ENCODE data around the gene MIPEP.
"Not testable (repeated sequence)": the region's sequence is repeated elsewhere in the genome, so short reads cannot be mapped to it uniquely, and the experiment has no call there.

Gene MIPEP

DNA sequence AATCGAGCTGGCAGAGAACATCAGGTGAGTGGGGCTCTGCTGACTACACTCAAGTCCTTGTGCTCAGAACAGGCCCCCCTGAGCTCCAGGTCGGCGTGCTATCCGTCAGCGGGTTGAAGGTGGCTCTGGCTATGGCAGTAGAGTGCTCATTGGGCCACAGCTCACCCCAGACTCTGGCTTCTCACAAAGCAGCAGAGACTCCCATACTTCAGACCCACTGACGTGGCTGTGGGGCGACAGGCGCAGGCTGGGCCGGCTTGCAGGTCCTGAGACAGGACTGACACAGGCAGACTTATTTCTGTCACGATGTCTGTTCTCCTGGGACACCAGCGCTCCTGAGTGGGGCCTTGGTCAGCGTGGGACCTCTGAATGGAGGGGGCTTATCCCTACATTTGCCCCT, 5.5 kb upstream of the MIPEP start:
- in situ Hi-C loops (cut with MboI; ENCODE audit: low pct_unique_long_range_greater_than_20kb, low sequenced_read_pairs) = loop anchor here (25.0 kb wide), 1 partner anchor 407 kb away; no protein-coding TSS in a partner anchor

DNA sequence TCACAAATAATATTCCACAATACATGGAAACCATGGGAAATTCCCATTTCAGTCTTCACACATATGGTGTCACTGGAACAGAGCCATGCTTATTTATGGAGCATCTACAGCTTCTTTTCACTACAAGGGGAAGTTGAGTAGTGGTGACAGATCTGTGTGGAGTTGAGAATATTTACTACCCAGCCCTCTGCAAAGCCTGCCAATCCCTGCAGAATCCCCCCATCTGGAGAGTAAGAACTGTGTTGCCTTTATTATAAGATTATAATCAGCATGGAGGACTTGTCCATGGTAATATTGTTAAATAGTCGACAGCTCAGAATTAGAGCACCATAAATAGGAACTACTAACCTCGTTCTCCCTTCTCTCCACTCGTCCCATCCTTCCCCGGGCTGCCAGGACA, 4.6 kb upstream of the MIPEP start:
- in situ Hi-C loops (cut with MboI; ENCODE audit: low pct_unique_long_range_greater_than_20kb, low sequenced_read_pairs) = loop anchor here (25.0 kb wide), 1 partner anchor 406 kb away; no protein-coding TSS in a partner anchor
- DNase-seq = not testable (repeated sequence)

More for the DNA sequence above, 5.5 kb upstream of the MIPEP start:
- not testable (repeated sequence) for DNase-seq

DNA sequence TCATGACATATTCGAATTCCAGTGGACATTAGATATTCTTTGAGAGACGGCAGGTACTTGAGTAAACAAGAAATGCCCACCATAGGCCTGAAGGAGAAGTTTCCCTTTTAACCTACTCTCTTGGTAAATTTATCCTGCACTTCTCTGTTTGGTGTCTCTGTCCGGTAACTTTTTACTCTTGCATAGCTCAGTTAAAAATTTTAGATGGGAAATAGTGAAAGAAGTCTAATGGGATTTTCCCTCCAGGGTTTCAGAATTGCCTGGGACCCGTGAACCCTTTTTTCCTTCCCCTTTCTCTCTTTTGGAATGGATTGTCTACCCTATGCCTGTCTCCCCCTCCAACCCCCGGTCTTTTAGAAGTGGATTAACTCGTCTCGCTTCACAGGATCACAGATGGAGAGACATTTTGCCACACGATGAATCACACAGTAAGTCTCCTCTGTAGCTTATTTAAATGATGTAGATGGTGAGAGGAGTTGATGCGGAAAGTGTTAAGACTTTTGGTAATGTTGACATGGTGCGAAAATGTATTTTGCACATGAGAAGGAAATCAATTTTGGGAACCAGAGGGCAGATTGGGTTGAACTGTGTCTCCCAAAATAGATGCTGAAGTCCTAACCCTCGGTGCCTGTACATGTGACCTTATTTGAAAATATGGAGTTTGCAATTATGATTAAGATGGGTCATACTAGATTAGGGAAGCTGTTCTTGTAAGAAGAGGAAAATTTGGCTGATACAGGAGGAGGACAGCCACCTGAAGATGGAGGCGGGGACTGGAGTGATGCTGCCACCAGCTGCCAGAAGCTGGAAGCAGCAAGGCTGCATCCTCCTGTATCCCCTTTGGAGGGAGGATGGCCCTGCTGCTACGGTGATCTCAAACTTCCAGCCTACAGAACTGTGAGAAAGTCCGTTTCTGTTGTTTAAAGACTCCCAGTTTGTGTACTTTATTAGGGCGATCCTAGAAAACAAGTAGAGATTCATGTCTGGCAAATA, 711 bp upstream of the MIPEP start:
- in situ Hi-C loops (cut with MboI; ENCODE audit: low pct_unique_long_range_greater_than_20kb, low sequenced_read_pairs) = loop anchor here (25.0 kb wide), 1 partner anchor 403 kb away; no protein-coding TSS in a partner anchor
- peak; percentile 26 for DNase-seq

- not testable (repeated sequence) for DNase-seq
- in situ Hi-C loops (cut with MboI; ENCODE audit: low pct_unique_long_range_greater_than_20kb, low sequenced_read_pairs) = loop anchor here (25.0 kb wide), 1 partner anchor 397 kb away; no protein-coding TSS in a partner anchor
Observed at GRCh38 chr13:23884361-23884760, 4.8 kb downstream of the MIPEP start.

DNA sequence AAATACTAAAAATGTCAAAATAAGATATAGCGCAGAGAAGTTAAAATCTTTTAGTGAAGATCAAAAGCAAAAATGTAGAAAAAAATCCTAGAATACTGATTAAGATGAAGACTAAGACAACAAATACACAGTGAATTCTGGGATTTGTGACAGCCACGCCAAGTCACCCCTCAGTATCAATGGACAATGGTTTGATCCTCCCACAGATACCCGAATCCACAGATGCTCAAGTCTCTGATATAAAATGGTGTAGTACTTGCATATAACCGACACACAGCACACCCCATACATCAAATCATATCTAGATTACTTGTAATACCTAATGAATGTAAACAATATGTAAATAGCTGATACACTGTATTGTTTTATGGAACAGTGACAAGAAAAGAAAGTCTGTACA, 5.9 kb downstream of the MIPEP start:
- in situ Hi-C loops (cut with MboI; ENCODE audit: low pct_unique_long_range_greater_than_20kb, low sequenced_read_pairs) = loop anchor here (25.0 kb wide), 1 partner anchor 396 kb away; no protein-coding TSS in a partner anchor
- no peak for DNase-seq

DNA sequence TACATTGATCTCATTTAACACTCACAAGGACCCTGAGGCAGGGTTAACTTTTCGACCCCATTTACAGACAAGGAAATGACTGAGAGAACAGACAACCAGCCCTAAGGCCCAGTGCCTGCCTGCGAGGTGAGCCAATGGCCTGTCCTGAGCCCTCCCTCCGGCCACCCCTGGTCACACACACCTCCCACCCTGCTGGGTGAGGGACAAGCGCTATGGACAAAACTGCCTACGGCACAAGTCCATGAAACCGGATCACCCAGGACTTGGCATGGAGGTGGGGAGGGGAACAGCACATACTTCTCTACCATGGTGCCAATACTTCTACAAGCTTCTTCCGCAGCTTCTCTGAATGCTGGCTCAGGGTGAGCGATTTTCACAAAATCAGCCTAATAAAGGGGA, 7.8 kb downstream of the MIPEP start:
- not testable (repeated sequence) for DNase-seq
- in situ Hi-C loops (cut with MboI; ENCODE audit: low pct_unique_long_range_greater_than_20kb, low sequenced_read_pairs) = loop anchor here (25.0 kb wide), 1 partner anchor 394 kb away; no protein-coding TSS in a partner anchor

DNA sequence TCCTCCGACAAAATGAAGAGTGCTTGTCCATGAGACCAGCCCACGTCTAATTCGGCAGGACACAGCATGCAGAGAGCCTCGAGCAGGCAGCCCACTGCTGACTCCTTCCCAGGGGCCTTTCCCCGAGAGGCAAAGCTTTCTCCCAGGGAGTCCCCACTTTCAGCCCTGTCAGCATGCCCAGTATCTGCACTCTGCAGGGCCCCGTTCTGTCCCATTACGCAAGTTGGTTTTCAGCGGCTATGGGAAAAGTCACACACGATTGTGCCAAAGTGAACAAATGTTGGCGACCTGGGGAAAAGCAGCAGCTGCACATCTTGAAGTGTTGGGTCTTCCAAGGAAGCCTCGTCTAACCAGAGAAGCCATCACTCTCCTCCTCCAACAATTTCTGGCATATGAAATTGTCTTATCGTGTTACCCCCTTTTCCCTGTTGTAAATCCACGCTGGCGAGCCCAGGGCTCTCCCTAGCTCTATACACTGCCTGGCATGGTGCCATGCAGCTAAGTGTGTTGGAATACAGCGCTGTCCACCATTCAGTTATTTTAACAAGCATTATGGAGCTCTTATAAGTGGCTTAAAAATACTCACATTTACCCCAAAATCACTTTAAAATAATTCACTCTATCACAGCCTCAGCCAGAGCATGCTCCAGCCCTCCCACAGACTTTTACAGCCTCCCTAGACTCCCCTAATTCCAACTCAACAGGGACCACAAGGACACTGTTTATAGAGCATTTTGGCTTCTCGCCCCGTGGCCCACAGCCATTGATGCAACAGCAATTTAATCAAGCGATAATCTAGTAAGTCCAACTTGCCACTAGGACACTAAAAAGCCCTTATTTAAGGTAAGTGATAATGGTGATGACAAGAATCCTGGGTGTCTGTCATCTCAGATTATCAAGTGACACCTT, 8.5 kb downstream of the MIPEP start:
- not testable (repeated sequence) for DNase-seq
- in situ Hi-C loops (cut with MboI; ENCODE audit: low pct_unique_long_range_greater_than_20kb, low sequenced_read_pairs) = loop anchor here (25.0 kb wide), 1 partner anchor 393 kb away; no protein-coding TSS in a partner anchor

- in situ Hi-C loops (cut with MboI; ENCODE audit: low pct_unique_long_range_greater_than_20kb, low sequenced_read_pairs) = loop anchor here (25.0 kb wide), 1 partner anchor 390 kb away; no protein-coding TSS in a partner anchor
- no peak for DNase-seq
Observed at GRCh38 chr13:23877286-23877685, 11.9 kb downstream of the MIPEP start.

GRCh38 chr13:23876265-23876664, 12.9 kb downstream of the MIPEP start:
- in situ Hi-C loops (cut with MboI; ENCODE audit: low pct_unique_long_range_greater_than_20kb, low sequenced_read_pairs) = loop anchor here (25.0 kb wide), 1 partner anchor 389 kb away; no protein-coding TSS in a partner anchor
- peak; percentile 20 for DNase-seq

DNA sequence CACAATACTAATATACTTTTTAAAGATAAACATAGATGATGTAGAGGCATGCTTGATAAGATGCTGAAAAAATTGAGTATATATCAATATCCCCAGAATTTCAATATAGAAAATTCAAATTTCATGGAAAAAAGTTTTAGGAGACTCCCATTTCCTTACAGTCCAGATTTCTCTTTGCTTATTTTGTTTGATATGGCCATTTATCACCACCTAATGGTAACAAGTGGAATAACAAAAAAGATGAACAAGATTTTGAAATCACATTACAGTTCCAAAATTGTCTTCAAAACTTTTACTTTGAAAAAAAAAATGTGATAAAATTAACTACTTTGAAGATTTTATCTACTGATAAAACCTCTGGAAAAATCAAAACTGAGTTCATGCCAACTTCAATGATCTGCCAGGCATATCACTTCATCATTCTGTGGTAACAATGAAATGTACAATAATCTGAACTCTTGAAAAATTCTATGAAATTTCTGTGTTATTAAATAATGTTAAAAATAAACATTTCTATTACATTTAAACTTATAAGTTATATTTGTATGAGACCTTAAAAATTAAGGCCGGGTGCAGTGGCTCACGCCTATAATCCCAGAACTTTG, 17.5 kb downstream of the MIPEP start:
- in situ Hi-C loops (cut with MboI; ENCODE audit: low pct_unique_long_range_greater_than_20kb, low sequenced_read_pairs) = no loop called here

DNA sequence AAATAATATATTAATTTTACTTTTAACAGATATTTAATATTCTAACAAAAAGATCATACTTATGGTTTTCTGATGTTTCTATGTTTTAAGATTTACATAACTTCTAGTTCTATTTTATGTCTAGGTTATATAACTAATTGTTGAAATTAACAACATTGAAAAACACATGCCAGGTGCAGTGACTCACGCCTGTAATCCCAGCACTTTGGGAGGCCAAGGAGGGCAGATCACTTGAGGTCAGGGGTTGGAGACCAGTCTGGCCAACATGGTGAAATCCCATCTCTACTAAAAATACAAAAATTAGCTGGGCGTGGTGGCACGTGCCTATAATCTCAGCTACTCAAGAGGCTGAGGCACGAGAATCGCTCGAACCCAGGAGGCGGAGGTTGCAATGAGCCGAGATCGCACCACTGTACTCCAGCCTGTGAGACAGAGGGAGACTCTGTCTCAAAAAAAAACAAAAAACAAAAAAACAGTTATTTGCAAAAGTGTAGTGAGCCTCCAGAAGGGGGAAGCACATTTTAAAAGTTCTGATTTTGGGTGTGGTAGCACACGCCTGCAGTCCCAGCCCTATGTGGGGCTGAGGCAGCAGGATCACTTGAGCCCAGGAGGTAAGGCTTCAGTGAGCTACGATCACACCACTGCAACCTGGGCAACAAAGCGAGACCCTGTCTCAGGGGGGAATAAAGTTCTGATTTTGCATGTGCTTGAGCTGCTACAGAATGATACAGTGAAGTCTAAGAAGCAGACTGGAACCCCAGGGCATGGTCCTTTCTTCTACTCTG, 18.7 kb downstream of the MIPEP start:
- in situ Hi-C loops (cut with MboI; ENCODE audit: low pct_unique_long_range_greater_than_20kb, low sequenced_read_pairs) = no loop called here
- no peak for DNase-seq

More for the DNA sequence above, 17.5 kb downstream of the MIPEP start:
- DNase-seq = peak; percentile 40

GRCh38 chr13:23868521-23868920, 20.7 kb downstream of the MIPEP start:
- in situ Hi-C loops (cut with MboI; ENCODE audit: low pct_unique_long_range_greater_than_20kb, low sequenced_read_pairs) = no loop called here
- no peak for DNase-seq

GRCh38 chr13:23867027-23867491, 22.1 kb downstream of the MIPEP start:
- DNase-seq = no peak
- in situ Hi-C loops (cut with MboI; ENCODE audit: low pct_unique_long_range_greater_than_20kb, low sequenced_read_pairs) = no loop called here

GRCh38 chr13:23866420-23867026, 22.7 kb downstream of the MIPEP start:
- in situ Hi-C loops (cut with MboI; ENCODE audit: low pct_unique_long_range_greater_than_20kb, low sequenced_read_pairs) = no loop called here

GRCh38 chr13:23865906-23866305, 23.3 kb downstream of the MIPEP start:
- DNase-seq = no peak
- in situ Hi-C loops (cut with MboI; ENCODE audit: low pct_unique_long_range_greater_than_20kb, low sequenced_read_pairs) = no loop called here

More at GRCh38 chr13:23866420-23867026, 22.7 kb downstream of the MIPEP start:
- DNase-seq = no peak

DNA sequence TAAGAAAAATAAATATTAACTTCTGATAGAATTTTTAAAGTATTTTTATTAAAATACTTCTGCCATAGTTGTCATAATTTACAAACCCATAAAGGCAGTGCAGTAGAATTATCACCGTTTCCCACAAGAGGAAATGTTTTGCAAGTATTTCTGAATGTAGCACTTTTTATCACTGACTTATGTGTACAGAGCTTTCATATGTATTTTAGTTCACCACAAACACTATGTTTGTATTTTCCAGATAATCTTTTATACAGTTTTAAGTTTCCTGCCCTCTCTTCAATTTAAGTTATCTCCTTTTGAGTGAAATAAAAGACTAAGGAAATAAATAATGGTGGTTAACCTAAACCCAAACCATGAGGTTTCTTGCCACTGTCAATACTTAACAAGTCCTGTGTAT, 24.2 kb downstream of the MIPEP start:
- in situ Hi-C loops (cut with MboI; ENCODE audit: low pct_unique_long_range_greater_than_20kb, low sequenced_read_pairs) = no loop called here
- DNase-seq = no peak

DNA sequence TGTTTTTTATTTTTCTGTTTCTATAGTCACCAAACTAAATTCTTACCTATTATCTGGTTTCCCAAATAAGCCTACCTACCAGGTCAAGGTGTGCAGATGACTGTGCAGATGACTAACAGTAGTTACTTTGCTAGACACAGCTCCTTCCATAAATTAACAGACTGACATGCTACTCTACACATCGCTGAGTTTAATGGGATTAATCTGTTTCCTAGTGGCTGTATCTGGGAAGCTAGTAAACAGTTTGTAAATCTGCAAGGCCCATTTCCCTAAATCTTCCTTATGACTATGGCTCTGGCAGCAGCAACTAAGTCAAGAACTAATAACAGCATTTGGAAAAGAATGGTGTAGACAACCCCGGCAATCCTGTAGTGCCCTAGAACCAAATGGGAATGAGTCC, 27.9 kb downstream of the MIPEP start:
- DNase-seq = no peak
- in situ Hi-C loops (cut with MboI; ENCODE audit: low pct_unique_long_range_greater_than_20kb, low sequenced_read_pairs) = no loop called here
